ENCODE data around the gene FBXW8. TPM values are rescaled to one million over a fixed set of nuclear protein-coding genes. Genes with fewer than 3 reads are reported as not detected.
A peak's percentile ranks its signal among the peaks of the same experiment; 100 is the strongest.

FBXW8 gene
- total and polyA plus RNA-seq, 4 donors: 3.9 to 20.3 (median 12.5) TPM

GRCh38 chr12:116924558-116925453, 14.1 kb downstream of the FBXW8 start:
- H3K4me1 ChIP-seq (ENCODE audit: control insufficient read depth in 5 of 5, insufficient read depth in 5 of 5, low read length in 5 of 5): peaks cover 0 to 5% (median 0%) of the 10 kb centered on the region in 5 donors
- no peak for TF ChIP-seq CTCF (IDR thresholded peaks at IDR 0.05; ENCODE audit: control extremely low read depth, extremely low read depth)
- H3K4me3 ChIP-seq: no peak overlapping the region
- peaks cover 9 to 12% (median 10%) of the 10 kb centered on the region in 4 donors for H3K36me3 ChIP-seq (ENCODE audit: control insufficient read depth in 4 of 4, insufficient read depth in 4 of 4, low read length in 4 of 4)
- ATAC-seq (ENCODE audit: insufficient read depth, low FRiP score): peak; percentile 53
- no peaks in the 10 kb centered on the region for H3K27me3 ChIP-seq (ENCODE audit: control insufficient read depth in 3 of 3, insufficient read depth in 3 of 3, low read length in 2 of 3)
- H3K9me3 ChIP-seq (ENCODE audit: control insufficient read depth in 4 of 4, insufficient read depth in 3 of 4, low read length in 3 of 4): peaks cover 0 to 2% (median 0%) of the 10 kb centered on the region in 4 donors
- no peak overlapping the region for H3K27ac ChIP-seq (ENCODE audit: low read depth in 1 of 2, low read length in 1 of 2)
- DNase-seq: no peak
- no peak overlapping the region for H3K9ac ChIP-seq (ENCODE audit: insufficient read depth in 1 of 2, low read length in 2 of 2)
- WGBS, 2 donors: 68% methylated on average over 5 of the region's 5 CpGs

GRCh38 chr12:116926283-116927243, 15.8 kb downstream of the FBXW8 start:
- no peaks in the 10 kb centered on the region for H3K9me3 ChIP-seq (ENCODE audit: control insufficient read depth in 4 of 4, insufficient read depth in 3 of 4, low read length in 3 of 4)
- H3K4me3 ChIP-seq: no peak overlapping the region
- no peak for TF ChIP-seq CTCF (IDR thresholded peaks at IDR 0.05; ENCODE audit: control extremely low read depth, extremely low read depth)
- DNase-seq (no peak), ATAC-seq (ENCODE audit: insufficient read depth, low FRiP score) (no peak)
- no peak overlapping the region for H3K9ac ChIP-seq (ENCODE audit: insufficient read depth in 1 of 2, low read length in 2 of 2)
- peaks cover 0 to 2% (median 0%) of the 10 kb centered on the region in 5 donors for H3K4me1 ChIP-seq (ENCODE audit: control insufficient read depth in 5 of 5, insufficient read depth in 5 of 5, low read length in 5 of 5)
- 73 to 89% methylated on average over 8 of the region's 8 CpGs for WGBS, 2 donors
- H3K27me3 ChIP-seq (ENCODE audit: control insufficient read depth in 3 of 3, insufficient read depth in 3 of 3, low read length in 2 of 3): no peaks in the 10 kb centered on the region
- H3K36me3 ChIP-seq (ENCODE audit: control insufficient read depth in 4 of 4, insufficient read depth in 4 of 4, low read length in 4 of 4): peaks cover 11 to 15% (median 13%) of the 10 kb centered on the region in 4 donors
- no peak overlapping the region for H3K27ac ChIP-seq (ENCODE audit: low read depth in 1 of 2, low read length in 1 of 2)

- no peaks in the 10 kb centered on the region for H3K27me3 ChIP-seq (ENCODE audit: control insufficient read depth in 3 of 3, insufficient read depth in 3 of 3, low read length in 2 of 3)
- TF ChIP-seq CTCF (IDR thresholded peaks at IDR 0.05; ENCODE audit: control extremely low read depth, extremely low read depth): no peak
- H3K9me3 ChIP-seq (ENCODE audit: control insufficient read depth in 4 of 4, insufficient read depth in 3 of 4, low read length in 3 of 4): no peaks in the 10 kb centered on the region
- no peak overlapping the region for H3K27ac ChIP-seq (ENCODE audit: low read depth in 1 of 2, low read length in 1 of 2)
- H3K9ac ChIP-seq (ENCODE audit: insufficient read depth in 1 of 2, low read length in 2 of 2): no peak overlapping the region
- no peak overlapping the region for H3K4me3 ChIP-seq
- H3K4me1 ChIP-seq (ENCODE audit: control insufficient read depth in 5 of 5, insufficient read depth in 5 of 5, low read length in 5 of 5): peaks cover 0 to 2% (median 0%) of the 10 kb centered on the region in 5 donors
- WGBS, 2 donors: 78 to 81% methylated on average over 9 of the region's 9 CpGs
- ATAC-seq (ENCODE audit: insufficient read depth, low FRiP score) (no peak), DNase-seq (no peak)
- peaks cover 11 to 17% (median 13%) of the 10 kb centered on the region in 4 donors for H3K36me3 ChIP-seq (ENCODE audit: control insufficient read depth in 4 of 4, insufficient read depth in 4 of 4, low read length in 4 of 4)
Measured at GRCh38 chr12:116927244-116927940, 16.6 kb downstream of the FBXW8 start.

All from lung (tissue), 12 donors.